Transverse colon (tissue), 4 donors: Measurements from ENCODE around the gene WBP11. TPM values are rescaled to one million over a fixed set of nuclear protein-coding genes. Genes with fewer than 3 reads are reported as not detected.
A peak's percentile ranks its signal among the peaks of the same experiment; 100 is the strongest.

Source experiments
- DNase-seq: peaks from one replicate; pipeline ENCODE4 v3.0.0-alpha.2; 2019
- H3K27ac ChIP-seq, 4 donors: fragments of 200-600 bp; sonication (generic); 2 replicates each; pipeline ENCODE4 v1.5.1; 2016 to 2018; ENCODE audit warnings: inconsistent platforms in 4 of 4
- H3K27me3 ChIP-seq: fragments of 200-600 bp; sonication (generic); 2 replicates; pipeline ENCODE4 v1.5.1; 2017; ENCODE audit warnings: inconsistent platforms
- H3K36me3 ChIP-seq, 4 donors: fragments of 200-600 bp; sonication (generic); 2 replicates each; pipeline ENCODE4 v1.5.1; 2017 to 2019; ENCODE audit warnings: inconsistent platforms in 4 of 4
- H3K4me1 ChIP-seq, 4 donors: fragments of 200-600 bp; sonication (generic); 2 replicates each; pipeline ENCODE4 v1.5.1; 2017 to 2020; ENCODE audit warnings: inconsistent platforms in 4 of 4
- H3K4me3 ChIP-seq, 4 donors: fragments of 200-600 bp; sonication (generic); 1 replicate in 1 of 4; 2 replicates in 3 of 4; pipeline versions ENCODE4 v1.5.1 to v1.6.1; 2017 to 2019; ENCODE audit warnings: inconsistent platforms in 4 of 4
- H3K9me3 ChIP-seq, 2 donors: fragments of 200-600 bp; sonication (generic); 2 replicates each; pipeline ENCODE4 v1.5.1; 2017 to 2019; ENCODE audit warnings: inconsistent platforms in 2 of 2
- CTCF ChIP-seq, 5 experiments: fragments of 200-600 bp in 3 of 5; fragments of 450-650 bp in 2 of 5; sonication (generic) in 3 of 5; IDR thresholded peaks; 1 replicate in 2 of 5; 2 replicates in 3 of 5; pipeline ENCODE4 v1.5.1; 2016 to 2017; ENCODE audit warnings: antibody characterized with exemption in 5 of 5, inconsistent platforms in 3 of 5, mild to moderate bottlenecking in 2 of 5, moderate library complexity in 1 of 5
- EP300 ChIP-seq: sonication (generic); formaldehyde crosslinking; IDR thresholded peaks from one replicate; pipeline ENCODE4 v1.6.1; 2017; ENCODE audit warnings: antibody characterized with exemption, low read depth
- POLR2A ChIP-seq: fragments of 450-650 bp; IDR thresholded peaks from one replicate; pipeline ENCODE4 v1.6.1; 2016; ENCODE audit warnings: antibody characterized with exemption, mild to moderate bottlenecking, moderate library complexity
- POLR2AphosphoS5 ChIP-seq, 3 donors: sonication (generic); formaldehyde crosslinking; IDR thresholded peaks; one replicate each; pipeline ENCODE4 v1.6.1; 2016; ENCODE audit warnings: antibody characterized with exemption in 3 of 3
- WGBS, 2 donors: methylation state at CpG; one replicate each; pipeline ENCODE4 v1.1.5; 2018; ENCODE audit warnings: low coverage in 1 of 2; 5-methylcytosine and 5-hydroxymethylcytosine counted together
- in situ Hi-C, 4 donors: fragments of 200-750 bp; cut with MboI; loops; one replicate each; pipeline versions ENCODE4 v1.15.0 to v1.15.1; 2017; ENCODE audit warnings: low sequenced_read_pairs in 3 of 4, low pct_ligation_motif_present in 1 of 4, low pct_unique_long_range_greater_than_20kb in 1 of 4
- intact Hi-C: fragments of 100-400 bp; cut with DNase I; formaldehyde crosslinking; loops from one replicate; pipeline ENCODE4 v1.15.1; 2023; ENCODE audit warnings: low total_unique reads
- total RNA-seq, 4 donors: library from RNA; depleted of rRNA; stranded (reverse); fragments of >200 nt; gene quantifications; one replicate each; pipeline ENCODE4 v1.1.0, GENCODE V29; 2016

The WBP11 gene
- total RNA-seq, 4 donors from 2014 or later: 7.4 to 19.4 (median 11.6) TPM

- in situ Hi-C loops: no loop called here
- DNase-seq: peak; percentile 97
- 0% methylated on average over 7 to 56 of the region's 56 CpGs for whole genome bisulfite sequencing, 2 donors
- no peaks in the 10 kb centered on the region for H3K9me3 ChIP-seq
- peak overlapping the region; percentile 95 to 99 (median 98) for H3K27ac ChIP-seq
- peaks cover 0 to 33% (median 18%) of the 10 kb centered on the region in 4 donors for H3K4me1 ChIP-seq
- H3K4me3 ChIP-seq: peak overlapping the region; percentile 50 to 96 (median 77)
- peak; percentile 62 for TF ChIP-seq EP300
- TF ChIP-seq POLR2AphosphoS5 (IDR thresholded peaks at IDR 0.05): peak; percentile 95 to 100 (median 100)
- TF ChIP-seq CTCF (IDR thresholded peaks at IDR 0.05): no peak
- peak; percentile 100 for TF ChIP-seq POLR2A
- H3K27me3 ChIP-seq: no peaks in the 10 kb centered on the region
- intact Hi-C loops: no loop called here
- H3K36me3 ChIP-seq: peaks cover 0 to 6% (median 0%) of the 10 kb centered on the region in 4 donors
These were observed 32.5 kb downstream of the WBP11 start for GRCh38 chr12:14770496-14771461.

- 1% methylated on average over 30 of the region's 38 CpGs; no CpG with 5 or more reads in 1 of the 2 donors for WGBS, 2 donors
- Histone ChIP-seq H3K4me3 (peak overlapping the region; percentile 50 to 96 (median 77)), H3K4me1 (peaks cover 0 to 31% (median 17%) of the 10 kb centered on the region in 4 donors), H3K27me3 (no peaks in the 10 kb centered on the region), H3K36me3 (peaks cover 0 to 6% (median 0%) of the 10 kb centered on the region in 4 donors), H3K9me3 (no peaks in the 10 kb centered on the region), H3K27ac (peak overlapping the region; percentile 95 to 99 (median 98))
- intact Hi-C loops (no loop called here), in situ Hi-C loops (no loop called here)
- TF ChIP-seq CTCF (IDR thresholded peaks at IDR 0.05) (peak; percentile 86 to 98 (median 87)), POLR2AphosphoS5 (IDR thresholded peaks at IDR 0.05) (peak; percentile 55 to 82 (median 77)), POLR2A (peak; percentile 64), EP300 (no peak)
- DNase-seq: peak; percentile 91
These were observed 33.2 kb downstream of the WBP11 start for GRCh38 chr12:14769969-14770495.

- peaks cover 0 to 6% (median 0%) of the 10 kb centered on the region in 4 donors for H3K36me3 ChIP-seq
- H3K4me3 ChIP-seq: peak overlapping the region; percentile 50 to 96 (median 77)
- TF ChIP-seq EP300: no peak
- TF ChIP-seq POLR2AphosphoS5 (IDR thresholded peaks at IDR 0.05): no peak
- TF ChIP-seq POLR2A: no peak
- no peak for TF ChIP-seq CTCF (IDR thresholded peaks at IDR 0.05)
- 2 to 5% methylated on average over 4 to 26 of the region's 26 CpGs for WGBS, 2 donors
- intact Hi-C loops (no loop called here), in situ Hi-C loops (no loop called here)
- H3K9me3 ChIP-seq: no peaks in the 10 kb centered on the region
- DNase-seq: peak; percentile 51
- peaks cover 0 to 31% (median 17%) of the 10 kb centered on the region in 4 donors for H3K4me1 ChIP-seq
- H3K27ac ChIP-seq: peak overlapping the region; percentile 95 to 99 (median 98)
- no peaks in the 10 kb centered on the region for H3K27me3 ChIP-seq
These were observed 33.8 kb downstream of the WBP11 start for GRCh38 chr12:14769466-14769968.
